Kidney tubule cell (primary cell): ENCODE results near the gene PKD1.

Source experiments
- DNase-seq: peaks from one replicate; pipeline ENCODE4 v3.0.0-alpha.2; 2018; ENCODE audit warnings: low spot score

Gene PKD1

GRCh38 chr16:2170080-2170479, 34.4 kb upstream of the PKD1 start:
- no peak for DNase-seq

GRCh38 chr16:2167068-2167638, 31.5 kb upstream of the PKD1 start:
- DNase-seq: no peak

- no peak for DNase-seq
Observed at GRCh38 chr16:2166263-2167067, 30.8 kb upstream of the PKD1 start.

- DNase-seq: no peak
Observed at GRCh38 chr16:2165861-2166260, 30.2 kb upstream of the PKD1 start.

GRCh38 chr16:2163211-2163881, 27.6 kb upstream of the PKD1 start:
- DNase-seq: peak; percentile 67

- no peak for DNase-seq
Observed at GRCh38 chr16:2162676-2163118, 27.0 kb upstream of the PKD1 start.

- DNase-seq: no peak
Observed at GRCh38 chr16:2161911-2162310, 26.2 kb upstream of the PKD1 start.

GRCh38 chr16:2160915-2161551, 25.3 kb upstream of the PKD1 start:
- DNase-seq: no peak

GRCh38 chr16:2159175-2159838, 23.6 kb upstream of the PKD1 start:
- no peak for DNase-seq

GRCh38 chr16:2158262-2158638, 22.6 kb upstream of the PKD1 start:
- DNase-seq: no peak

- no peak for DNase-seq
Observed at GRCh38 chr16:2157480-2158261, 22.0 kb upstream of the PKD1 start.

- no peak for DNase-seq
Observed at GRCh38 chr16:2156849-2157224, 21.1 kb upstream of the PKD1 start.

GRCh38 chr16:2155977-2156848, 20.5 kb upstream of the PKD1 start:
- DNase-seq: peak; percentile 62

- DNase-seq: peak; percentile 100
Observed at GRCh38 chr16:2155091-2155950, 19.6 kb upstream of the PKD1 start, which contains the start of gene TRAF7. TRAF7 (plus strand) TSS chr16:2155782; CDS start chr16:2163921, 8,139 bp downstream.

GRCh38 chr16:2154533-2155090, 18.9 kb upstream of the PKD1 start:
- no peak for DNase-seq

- peak; percentile 61 for DNase-seq
Observed at GRCh38 chr16:2152695-2153506, 17.2 kb upstream of the PKD1 start.

- DNase-seq: peak; percentile 15
Observed at GRCh38 chr16:2151188-2152091, 15.7 kb upstream of the PKD1 start.
